GM12892 (cell line): ENCODE results near the gene HLA-B.

ENCODE experiments used
- POLR2A ChIP-seq: IDR thresholded peaks from 2 replicates; pipeline ENCODE4 v1.6.1; 2011; ENCODE audit warnings: low read depth, low read length, control low read depth
- POLR2AphosphoS5 ChIP-seq: IDR thresholded peaks from 2 replicates; pipeline ENCODE4 v1.6.1; 2011; ENCODE audit warnings: low read depth, low read length, control low read depth
- TAF1 ChIP-seq: IDR thresholded peaks from 2 replicates; pipeline ENCODE4 v1.6.1; 2011; ENCODE audit warnings: low read depth, mild to moderate bottlenecking, control low read depth, low read length, borderline replicate concordance

- no peak for TF ChIP-seq POLR2A
- TF ChIP-seq POLR2AphosphoS5: no peak
- TF ChIP-seq TAF1: no peak
Observed at GRCh38 chr6:31305703-31306219, 51.2 kb downstream of the HLA-B start.
